ENCODE results near the gene MON1B. TPM values are rescaled to one million over a fixed set of nuclear protein-coding genes. Genes with fewer than 3 reads are reported as not detected.

Gene MON1B
- total and polyA plus RNA-seq, 2 of the 8 experiments (the other 6 are each of a cell fraction or from before 2014, with no cell fraction given) = 20.0 to 45.9 TPM

- DNase-seq (ENCODE audit: low read depth in 1 of 2, low spot score in 2 of 2) = no peak
- no peak overlapping the region for H3K56ac ChIP-seq (replicated peaks; ENCODE audit: insufficient read length, low read depth, low read length)
- H3K23me2 ChIP-seq (ENCODE audit: low read depth, low read length) = no peaks in the 10 kb centered on the region
- no peak for TF ChIP-seq E2F6 (IDR thresholded peaks at IDR 0.05)
- no peak for TF ChIP-seq SIRT6 (IDR thresholded peaks at IDR 0.05; ENCODE audit: low read length)
- TF ChIP-seq SRF (IDR thresholded peaks at IDR 0.05; ENCODE audit: low read depth, low read length) = no peak
- TF ChIP-seq GTF2F1 (IDR thresholded peaks at IDR 0.05; ENCODE audit: borderline replicate concordance, low read depth, low read length) = no peak
- no peak for TF ChIP-seq CHD2 (IDR thresholded peaks at IDR 0.05; ENCODE audit: low read length)
- TF ChIP-seq POU5F1 (IDR thresholded peaks at IDR 0.05; ENCODE audit: low read depth, low read length) = no peak
- no peaks in the 10 kb centered on the region for H3K4me1 ChIP-seq (replicated peaks in 1 of 4; ENCODE audit: control insufficient read depth in 3 of 4, insufficient read depth in 4 of 4, low read length in 3 of 4)
- no peaks in the 10 kb centered on the region for H3K36me3 ChIP-seq (ENCODE audit: control insufficient read depth in 2 of 4, insufficient read depth in 4 of 4, low read length in 3 of 4)
- H3K9ac ChIP-seq (replicated peaks in 1 of 4; ENCODE audit: extremely low read depth in 1 of 4, low read depth in 3 of 4, low read length in 3 of 4) = no peak overlapping the region
- no peak overlapping the region for H2AFZ ChIP-seq (ENCODE audit: low read length)
- no peak for FAIRE-seq
- H4K8ac ChIP-seq (ENCODE audit: extremely low read depth, insufficient read depth, low read length) = no peak overlapping the region
- H2BK120ac ChIP-seq (replicated peaks; ENCODE audit: low read depth, low read length) = no peak overlapping the region
- no peak overlapping the region for H2BK20ac ChIP-seq (ENCODE audit: low read length)
- no peak overlapping the region for H3K4ac ChIP-seq (replicated peaks; ENCODE audit: insufficient read length, low read depth, low read length)
- H3K27ac ChIP-seq (ENCODE audit: low read depth, low read length) = no peak overlapping the region
- POLR2A ChIA-PET (ENCODE audit: partially characterized antibody) = no interaction called here
- H3K23ac ChIP-seq (ENCODE audit: insufficient read length) = no peak overlapping the region
- CTCF ChIA-PET (ENCODE audit: partially characterized antibody) = interaction anchor here (0.6 to 4.9 kb wide), 7 partner anchors 12 to 506 kb away, joined by 3 to 34 read pairs (median 4); no protein-coding TSS in a partner anchor
- H2BK5ac ChIP-seq (ENCODE audit: low read depth, low read length) = no peak overlapping the region
- H2BK15ac ChIP-seq (ENCODE audit: low read length) = no peak overlapping the region
- no peak overlapping the region for H4K91ac ChIP-seq (replicated peaks; ENCODE audit: insufficient read length, low read length)
- H4K5ac ChIP-seq (ENCODE audit: insufficient read length, low read depth, low read length) = no peak overlapping the region
- no peak overlapping the region for H2AK5ac ChIP-seq (ENCODE audit: low read depth, low read length)
- H3K14ac ChIP-seq (ENCODE audit: insufficient read length) = no peak overlapping the region
- H3K79me1 ChIP-seq (ENCODE audit: low read depth, low read length) = no peaks in the 10 kb centered on the region
- H3K9me3 ChIP-seq (ENCODE audit: insufficient read depth in 2 of 2, low read depth in 1 of 2, low read length in 1 of 2) = no peaks in the 10 kb centered on the region
- H3K4me2 ChIP-seq (ENCODE audit: insufficient read depth in 1 of 2, low read depth in 2 of 2, low read length in 2 of 2) = no peak overlapping the region
- no peak overlapping the region for H3K18ac ChIP-seq (ENCODE audit: extremely low read depth, low read length)
- H3K79me2 ChIP-seq (ENCODE audit: control insufficient read depth in 1 of 2, insufficient read depth in 2 of 2, low read length in 2 of 2) = no peaks in the 10 kb centered on the region
- H4K20me1 ChIP-seq (replicated peaks in 1 of 2; ENCODE audit: control insufficient read depth in 1 of 2, insufficient read depth in 2 of 2, low read length in 2 of 2) = no peaks in the 10 kb centered on the region
- H3K4me3 ChIP-seq (ENCODE audit: extremely low read depth in 1 of 4, insufficient read depth in 2 of 4, low read depth in 3 of 4, low read length in 4 of 4) = no peak overlapping the region
- no peak overlapping the region for H2BK12ac ChIP-seq (ENCODE audit: low read depth, low read length)
- H3K27me3 ChIP-seq (replicated peaks in 1 of 4; ENCODE audit: control insufficient read depth in 3 of 4, extremely low read depth in 1 of 4, insufficient read depth in 3 of 4, low read length in 3 of 4) = no peaks in the 10 kb centered on the region
Measured at GRCh38 chr16:77172951-77173350, 18.0 kb upstream of the MON1B start.
